Measurements from ENCODE around the gene COL24A1. TPM values are rescaled to one million over a fixed set of nuclear protein-coding genes. Genes with fewer than 3 reads are reported as not detected.
"Not testable (repeated sequence)": the region's sequence is repeated elsewhere in the genome, so short reads cannot be mapped to it uniquely, and the experiment has no call there.

The COL24A1 gene
- total and polyA plus RNA-seq, 2 donors from 2014 or later = 0.47 to 0.54 TPM

DNA sequence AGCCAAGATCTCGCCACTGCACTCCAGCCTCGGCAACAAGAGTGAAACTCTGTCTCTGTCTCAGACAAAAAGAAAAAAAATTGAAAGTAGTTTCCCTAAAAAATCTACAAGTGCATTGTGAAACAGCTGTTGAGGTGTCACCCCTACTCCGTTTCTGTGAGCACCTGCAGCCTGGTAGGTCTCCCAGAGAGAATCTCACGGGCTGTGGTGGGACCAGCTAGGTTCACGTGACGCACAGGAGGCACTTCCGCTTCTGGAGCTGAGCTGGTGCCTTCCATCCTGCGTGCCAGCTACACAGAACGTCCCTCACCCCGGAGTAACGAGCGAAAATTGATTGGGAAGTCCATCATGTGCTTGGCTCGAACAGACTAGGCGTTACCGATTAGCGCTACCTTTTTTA is 66.8 kb downstream of the COL24A1 start:
- no peaks in the 10 kb centered on the region for H3K4me1 ChIP-seq (ENCODE audit: control insufficient read depth in 2 of 3, insufficient read depth in 2 of 3, low read depth in 1 of 3, low read length in 3 of 3)
- H3K27me3 ChIP-seq (ENCODE audit: control insufficient read depth, insufficient read depth, low read length) = no peaks in the 10 kb centered on the region
- no peaks in the 10 kb centered on the region for H3K9me3 ChIP-seq (ENCODE audit: control insufficient read depth in 2 of 3, insufficient read depth in 1 of 3, low read length in 3 of 3)
- FAIRE-seq (no peak), DNase-seq (no peak)
- no peak overlapping the region for H3K4me3 ChIP-seq (ENCODE audit: low read length in 3 of 3)
- intact Hi-C loops (cut with DNase I) = no loop called here
- TF ChIP-seq, protein P1, sequence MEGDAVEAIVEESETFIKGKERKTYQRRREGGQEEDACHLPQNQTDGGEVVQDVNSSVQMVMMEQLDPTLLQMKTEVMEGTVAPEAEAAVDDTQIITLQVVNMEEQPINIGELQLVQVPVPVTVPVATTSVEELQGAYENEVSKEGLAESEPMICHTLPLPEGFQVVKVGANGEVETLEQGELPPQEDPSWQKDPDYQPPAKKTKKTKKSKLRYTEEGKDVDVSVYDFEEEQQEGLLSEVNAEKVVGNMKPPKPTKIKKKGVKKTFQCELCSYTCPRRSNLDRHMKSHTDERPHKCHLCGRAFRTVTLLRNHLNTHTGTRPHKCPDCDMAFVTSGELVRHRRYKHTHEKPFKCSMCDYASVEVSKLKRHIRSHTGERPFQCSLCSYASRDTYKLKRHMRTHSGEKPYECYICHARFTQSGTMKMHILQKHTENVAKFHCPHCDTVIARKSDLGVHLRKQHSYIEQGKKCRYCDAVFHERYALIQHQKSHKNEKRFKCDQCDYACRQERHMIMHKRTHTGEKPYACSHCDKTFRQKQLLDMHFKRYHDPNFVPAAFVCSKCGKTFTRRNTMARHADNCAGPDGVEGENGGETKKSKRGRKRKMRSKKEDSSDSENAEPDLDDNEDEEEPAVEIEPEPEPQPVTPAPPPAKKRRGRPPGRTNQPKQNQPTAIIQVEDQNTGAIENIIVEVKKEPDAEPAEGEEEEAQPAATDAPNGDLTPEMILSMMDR (IDR thresholded peaks at IDR 0.05; ENCODE audit: borderline replicate concordance, extremely low read depth, insufficient read depth) = no peak
- H3K36me3 ChIP-seq (ENCODE audit: control insufficient read depth in 2 of 3, insufficient read depth in 3 of 3, low read length in 3 of 3) = no peaks in the 10 kb centered on the region
- H3K27ac ChIP-seq (ENCODE audit: low read depth in 2 of 2, low read length in 2 of 2) = no peak overlapping the region
- H3K9ac ChIP-seq (ENCODE audit: low read length in 3 of 3) = no peak overlapping the region

DNA sequence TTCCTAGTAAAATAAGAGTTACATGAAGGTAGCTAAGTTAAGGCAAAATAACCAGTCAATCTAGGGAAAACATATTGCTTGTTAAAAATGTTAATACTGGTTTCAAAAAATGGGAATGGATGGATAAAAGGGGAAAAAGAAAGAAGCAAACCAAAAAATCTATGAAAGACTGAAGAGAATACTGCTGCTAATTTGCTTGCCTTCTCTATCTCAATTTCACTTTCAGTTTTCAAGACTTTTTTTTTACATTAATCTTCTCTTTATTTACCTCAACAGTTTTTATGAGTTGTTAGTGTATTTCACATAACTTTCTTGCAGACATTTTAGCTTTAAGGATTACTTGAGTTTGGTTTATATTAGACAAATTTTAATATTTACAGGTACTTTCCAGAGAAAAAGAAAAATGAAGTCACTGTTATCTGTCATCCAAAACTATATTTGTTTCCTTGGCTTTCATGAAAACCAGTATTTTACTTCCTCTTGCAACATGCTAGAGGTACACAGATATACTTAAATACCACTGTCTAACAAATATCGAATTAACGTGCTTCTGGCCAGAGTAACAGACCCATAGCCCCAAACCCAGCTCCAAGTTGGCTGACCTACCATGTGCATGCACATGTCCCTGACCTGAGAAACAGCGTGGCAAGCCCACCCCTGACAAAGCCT is 70.7 kb downstream of the COL24A1 start:
- no peak for FAIRE-seq
- Histone ChIP-seq H3K4me1 (ENCODE audit: control insufficient read depth in 2 of 3, insufficient read depth in 2 of 3, low read depth in 1 of 3, low read length in 3 of 3) (no peaks in the 10 kb centered on the region), H3K27ac (ENCODE audit: low read depth in 2 of 2, low read length in 2 of 2) (no peak overlapping the region), H3K27me3 (ENCODE audit: control insufficient read depth, insufficient read depth, low read length) (no peaks in the 10 kb centered on the region), H3K9me3 (ENCODE audit: control insufficient read depth in 2 of 3, insufficient read depth in 1 of 3, low read length in 3 of 3) (no peaks in the 10 kb centered on the region), H3K4me3 (ENCODE audit: low read length in 3 of 3) (no peak overlapping the region), H3K9ac (ENCODE audit: low read length in 3 of 3) (no peak overlapping the region), H3K36me3 (ENCODE audit: control insufficient read depth in 2 of 3, insufficient read depth in 3 of 3, low read length in 3 of 3) (no peaks in the 10 kb centered on the region)
- no peak for DNase-seq
- TF ChIP-seq, protein P1 (IDR thresholded peaks at IDR 0.05; ENCODE audit: borderline replicate concordance, extremely low read depth, insufficient read depth) = no peak
- intact Hi-C loops (cut with DNase I) = no loop called here

DNA sequence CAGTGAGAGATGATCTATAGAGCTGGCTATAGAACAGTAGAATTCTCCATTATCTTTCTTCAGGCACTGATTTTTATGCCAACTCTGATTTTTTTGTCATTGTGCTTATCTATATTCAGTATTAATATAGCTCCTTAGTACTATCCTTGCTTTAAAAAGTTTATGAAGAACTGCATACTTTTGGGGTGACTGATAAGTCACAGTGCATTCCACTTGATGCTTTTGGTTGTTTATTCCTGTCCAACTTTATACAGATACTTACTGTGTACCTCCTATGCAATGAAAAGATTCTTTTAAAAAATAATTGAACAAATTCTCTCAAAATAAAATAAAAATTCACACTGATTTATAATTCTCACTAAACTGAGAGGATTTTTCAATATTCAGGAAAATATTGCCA is 71.6 kb downstream of the COL24A1 start:
- TF ChIP-seq, protein P1 (IDR thresholded peaks at IDR 0.05; ENCODE audit: borderline replicate concordance, extremely low read depth, insufficient read depth) = no peak
- no peak for FAIRE-seq

DNA sequence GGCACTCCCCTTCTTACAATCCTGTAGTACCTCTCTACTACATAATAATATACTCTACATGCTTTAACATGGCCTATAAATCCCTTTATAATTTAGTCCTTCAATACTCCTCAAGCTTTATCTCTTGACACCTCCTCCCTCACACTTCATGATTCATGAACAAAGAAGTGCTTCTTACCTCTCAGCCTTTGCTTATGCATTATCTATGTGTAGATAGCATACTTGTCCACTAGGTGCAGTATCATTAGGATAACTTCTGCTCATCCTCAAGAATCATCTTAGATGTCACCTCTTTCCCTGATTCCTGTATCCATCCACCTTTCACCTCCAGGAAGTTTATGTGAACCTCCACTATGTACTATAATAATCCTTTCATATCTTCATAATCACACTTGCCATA is 74.4 kb downstream of the COL24A1 start:
- TF ChIP-seq, protein P1 (IDR thresholded peaks at IDR 0.05; ENCODE audit: borderline replicate concordance, extremely low read depth, insufficient read depth) = no peak
- DNase-seq (no peak), FAIRE-seq (no peak)
- H3K9me3 ChIP-seq (ENCODE audit: control insufficient read depth in 2 of 3, insufficient read depth in 1 of 3, low read length in 3 of 3) = no peaks in the 10 kb centered on the region
- no peak overlapping the region for H3K9ac ChIP-seq (ENCODE audit: low read length in 3 of 3)
- H3K36me3 ChIP-seq (ENCODE audit: control insufficient read depth in 2 of 3, insufficient read depth in 3 of 3, low read length in 3 of 3) = no peaks in the 10 kb centered on the region
- H3K4me1 ChIP-seq (ENCODE audit: control insufficient read depth in 2 of 3, insufficient read depth in 2 of 3, low read depth in 1 of 3, low read length in 3 of 3) = no peaks in the 10 kb centered on the region
- intact Hi-C loops (cut with DNase I) = no loop called here
- no peak overlapping the region for H3K27ac ChIP-seq (ENCODE audit: low read depth in 2 of 2, low read length in 2 of 2)
- H3K27me3 ChIP-seq (ENCODE audit: control insufficient read depth, insufficient read depth, low read length) = no peaks in the 10 kb centered on the region
- no peak overlapping the region for H3K4me3 ChIP-seq (ENCODE audit: low read length in 3 of 3)

More for the DNA sequence above, 71.6 kb downstream of the COL24A1 start:
- Histone ChIP-seq H3K4me1 (ENCODE audit: control insufficient read depth in 2 of 3, insufficient read depth in 2 of 3, low read depth in 1 of 3, low read length in 3 of 3) (no peaks in the 10 kb centered on the region), H3K9ac (ENCODE audit: low read length in 3 of 3) (no peak overlapping the region), H3K4me3 (ENCODE audit: low read length in 3 of 3) (no peak overlapping the region), H3K27me3 (ENCODE audit: control insufficient read depth, insufficient read depth, low read length) (no peaks in the 10 kb centered on the region), H3K27ac (ENCODE audit: low read depth in 2 of 2, low read length in 2 of 2) (no peak overlapping the region), H3K9me3 (ENCODE audit: control insufficient read depth in 2 of 3, insufficient read depth in 1 of 3, low read length in 3 of 3) (no peaks in the 10 kb centered on the region), H3K36me3 (ENCODE audit: control insufficient read depth in 2 of 3, insufficient read depth in 3 of 3, low read length in 3 of 3) (no peaks in the 10 kb centered on the region)
- intact Hi-C loops (cut with DNase I) = no loop called here
- no peak for DNase-seq

DNA sequence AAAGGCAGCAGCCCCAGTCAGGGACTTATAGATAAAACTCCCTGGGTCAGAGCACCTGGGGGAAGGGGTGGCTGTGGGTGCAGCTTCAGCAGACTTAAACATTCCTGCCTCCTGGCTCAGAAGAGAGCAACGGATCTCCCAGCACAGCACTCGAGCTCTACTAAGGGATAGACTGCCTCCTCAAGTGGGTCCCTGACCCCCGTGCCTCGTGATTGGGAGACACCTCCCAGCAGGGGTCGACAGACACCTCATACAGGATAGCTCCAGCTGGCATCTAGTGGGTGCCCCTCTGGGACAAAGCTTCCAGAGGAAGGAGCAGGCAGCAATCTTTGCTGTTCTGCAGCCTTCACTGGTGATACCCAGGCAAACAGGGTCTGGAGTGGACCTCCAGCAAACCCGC is 84.1 kb downstream of the COL24A1 start:
- not testable (repeated sequence) for FAIRE-seq; H3K27ac ChIP-seq (ENCODE audit: low read depth in 2 of 2, low read length in 2 of 2); H3K9ac ChIP-seq (ENCODE audit: low read length in 3 of 3)

More for the DNA sequence above, 84.1 kb downstream of the COL24A1 start:
- intact Hi-C loops (cut with DNase I); H3K4me1 ChIP-seq (ENCODE audit: control insufficient read depth in 2 of 3, insufficient read depth in 2 of 3, low read depth in 1 of 3, low read length in 3 of 3); H3K27me3 ChIP-seq (ENCODE audit: control insufficient read depth, insufficient read depth, low read length); DNase-seq; H3K9me3 ChIP-seq (ENCODE audit: control insufficient read depth in 2 of 3, insufficient read depth in 1 of 3, low read length in 3 of 3); H3K36me3 ChIP-seq (ENCODE audit: control insufficient read depth in 2 of 3, insufficient read depth in 3 of 3, low read length in 3 of 3); H3K4me3 ChIP-seq (ENCODE audit: low read length in 3 of 3): not testable (repeated sequence)
